ENCODE results near the gene MBNL3.

The MBNL3 gene

GRCh38 chrX:132413459-132413858, 75.4 kb downstream of the MBNL3 start:
- no peak for DNase-seq

GRCh38 chrX:132412208-132412607, 76.6 kb downstream of the MBNL3 start:
- no peak for DNase-seq

- no peak for DNase-seq
Observed at GRCh38 chrX:132411310-132411977, 77.4 kb downstream of the MBNL3 start.

GRCh38 chrX:132409780-132410556, 78.9 kb downstream of the MBNL3 start:
- no peak for DNase-seq

- DNase-seq: no peak
Observed at GRCh38 chrX:132407691-132408090, 81.1 kb downstream of the MBNL3 start.

GRCh38 chrX:132406106-132406505, 82.7 kb downstream of the MBNL3 start:
- no peak for DNase-seq

GRCh38 chrX:132404266-132404665, 84.6 kb downstream of the MBNL3 start:
- DNase-seq: no peak

- no peak for DNase-seq
Observed at GRCh38 chrX:132401935-132402334, 86.9 kb downstream of the MBNL3 start.

GRCh38 chrX:132400706-132401105, 88.1 kb downstream of the MBNL3 start:
- no peak for DNase-seq

GRCh38 chrX:132395645-132396044, 93.2 kb downstream of the MBNL3 start:
- DNase-seq: no peak

- DNase-seq: no peak
Observed at GRCh38 chrX:132395026-132395425, 93.8 kb downstream of the MBNL3 start.

- no peak for DNase-seq
Observed at GRCh38 chrX:132394591-132394990, 94.2 kb downstream of the MBNL3 start.

- no peak for DNase-seq
Observed at GRCh38 chrX:132393992-132394391, 94.8 kb downstream of the MBNL3 start.

- DNase-seq: no peak
Observed at GRCh38 chrX:132393485-132393884, 95.4 kb downstream of the MBNL3 start.

GRCh38 chrX:132393085-132393484, 95.8 kb downstream of the MBNL3 start:
- no peak for DNase-seq

GRCh38 chrX:132390792-132391191, 98.0 kb downstream of the MBNL3 start:
- no peak for DNase-seq

GRCh38 chrX:132389480-132389879, 99.4 kb downstream of the MBNL3 start:
- DNase-seq: no peak

- DNase-seq: no peak
Observed at GRCh38 chrX:132388371-132388770, 100.5 kb downstream of the MBNL3 start.

- no peak for DNase-seq
Observed at GRCh38 chrX:132384301-132384700, 104.5 kb downstream of the MBNL3 start.

- DNase-seq: no peak
Observed at GRCh38 chrX:132382068-132382467, 106.8 kb downstream of the MBNL3 start.

- DNase-seq: no peak
Observed at GRCh38 chrX:132378281-132378680, 110.6 kb downstream of the MBNL3 start.

GRCh38 chrX:132375941-132376340, 112.9 kb downstream of the MBNL3 start:
- no peak for DNase-seq

- no peak for DNase-seq
Observed at GRCh38 chrX:132373610-132374009, 115.2 kb downstream of the MBNL3 start.

GRCh38 chrX:132369617-132370326, 119.1 kb downstream of the MBNL3 start:
- DNase-seq: no peak
